Measurements from ENCODE around the gene RFX2. TPM values are rescaled to one million over a fixed set of nuclear protein-coding genes. Genes with fewer than 3 reads are reported as not detected.

Gene RFX2
- total RNA-seq, 4 donors from 2014 or later: 12.6 to 17.3 (median 15.0) TPM

DNA sequence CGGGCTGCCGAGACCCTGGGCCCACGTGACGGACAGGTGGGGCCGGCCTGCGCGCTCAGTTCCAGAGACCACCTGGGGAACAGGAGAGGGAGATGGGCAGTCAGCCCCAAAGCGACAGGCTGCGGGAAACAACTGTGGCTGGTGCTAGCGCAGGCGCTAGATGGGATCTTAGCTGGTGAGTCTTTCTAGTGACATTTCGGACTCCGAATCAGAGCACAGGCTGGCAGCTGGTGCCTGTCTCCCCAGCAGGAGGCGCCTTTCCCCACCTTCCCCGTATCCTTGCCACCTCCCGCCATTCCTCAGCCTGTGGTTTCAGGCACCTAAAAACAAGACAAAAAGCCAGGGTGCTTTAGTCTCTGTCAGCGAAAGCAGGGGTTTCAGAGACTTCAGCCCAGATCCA is 112.9 kb downstream of the RFX2 start:
- Histone ChIP-seq H3K4me3 (no peak overlapping the region), H3K4me1 (peaks cover 0 to 8% (median 0%) of the 10 kb centered on the region in 4 donors), H3K27ac (no peak overlapping the region), H3K27me3 (no peaks in the 10 kb centered on the region), H3K36me3 (peaks cover 0 to 86% (median 0%) of the 10 kb centered on the region in 3 donors), H3K9me3 (no peaks in the 10 kb centered on the region)
- 79 to 87% methylated on average over 17 of the region's 17 CpGs for WGBS, 2 donors
- no peak for TF ChIP-seq EP300 (IDR thresholded peaks at IDR 0.05)
- TF ChIP-seq, protein P1, sequence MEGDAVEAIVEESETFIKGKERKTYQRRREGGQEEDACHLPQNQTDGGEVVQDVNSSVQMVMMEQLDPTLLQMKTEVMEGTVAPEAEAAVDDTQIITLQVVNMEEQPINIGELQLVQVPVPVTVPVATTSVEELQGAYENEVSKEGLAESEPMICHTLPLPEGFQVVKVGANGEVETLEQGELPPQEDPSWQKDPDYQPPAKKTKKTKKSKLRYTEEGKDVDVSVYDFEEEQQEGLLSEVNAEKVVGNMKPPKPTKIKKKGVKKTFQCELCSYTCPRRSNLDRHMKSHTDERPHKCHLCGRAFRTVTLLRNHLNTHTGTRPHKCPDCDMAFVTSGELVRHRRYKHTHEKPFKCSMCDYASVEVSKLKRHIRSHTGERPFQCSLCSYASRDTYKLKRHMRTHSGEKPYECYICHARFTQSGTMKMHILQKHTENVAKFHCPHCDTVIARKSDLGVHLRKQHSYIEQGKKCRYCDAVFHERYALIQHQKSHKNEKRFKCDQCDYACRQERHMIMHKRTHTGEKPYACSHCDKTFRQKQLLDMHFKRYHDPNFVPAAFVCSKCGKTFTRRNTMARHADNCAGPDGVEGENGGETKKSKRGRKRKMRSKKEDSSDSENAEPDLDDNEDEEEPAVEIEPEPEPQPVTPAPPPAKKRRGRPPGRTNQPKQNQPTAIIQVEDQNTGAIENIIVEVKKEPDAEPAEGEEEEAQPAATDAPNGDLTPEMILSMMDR (IDR thresholded peaks at IDR 0.05): no peak
- TF ChIP-seq POLR2A (IDR thresholded peaks at IDR 0.05): no peak
- DNase-seq (ENCODE audit: low spot score in 2 of 2): no peak

DNA sequence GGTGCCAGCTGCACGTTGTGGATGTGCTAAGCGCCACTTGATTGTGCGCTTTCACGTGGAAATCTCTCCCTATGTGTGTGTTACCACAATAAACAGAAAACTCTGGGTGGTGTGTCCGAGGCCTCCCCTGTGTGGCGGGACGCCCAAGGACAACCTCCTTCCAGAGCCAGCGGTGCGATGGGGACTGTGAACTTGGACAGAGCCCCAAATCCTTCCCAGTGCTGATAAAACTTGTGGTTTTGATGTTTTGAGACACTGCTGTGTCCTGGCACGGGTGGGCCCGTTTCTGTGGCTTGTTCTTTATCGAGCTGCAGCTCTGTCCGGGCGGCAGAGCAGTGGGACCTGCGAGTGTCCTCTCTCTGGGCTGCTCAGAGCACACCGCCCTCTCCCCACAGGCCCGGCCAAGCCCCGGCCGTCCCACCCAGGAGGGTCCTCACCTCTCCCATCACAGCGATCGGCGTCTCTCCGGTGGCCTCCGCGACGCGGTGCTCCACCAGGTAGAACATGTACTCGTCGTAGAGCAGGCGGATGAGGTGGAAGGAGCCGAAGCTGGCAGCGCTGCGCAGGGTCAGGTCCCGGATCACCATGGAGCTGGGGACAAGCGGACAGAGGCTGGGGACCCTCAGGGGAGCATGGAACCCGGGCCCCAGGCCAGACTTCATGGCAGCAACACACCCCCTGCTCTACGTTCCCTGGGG is 113.5 kb downstream of the RFX2 start:
- no peak for DNase-seq (ENCODE audit: low spot score in 2 of 2)
- 91 to 94% methylated on average over 33 to 36 of the region's 37 CpGs for WGBS, 2 donors
- Histone ChIP-seq H3K27ac (no peak overlapping the region), H3K9me3 (no peaks in the 10 kb centered on the region), H3K4me1 (peaks cover 0 to 8% (median 0%) of the 10 kb centered on the region in 4 donors), H3K36me3 (peaks cover 0 to 85% (median 0%) of the 10 kb centered on the region in 3 donors), H3K27me3 (no peaks in the 10 kb centered on the region), H3K4me3 (no peak overlapping the region)
- TF ChIP-seq POLR2A (IDR thresholded peaks at IDR 0.05) (no peak), EP300 (IDR thresholded peaks at IDR 0.05) (no peak)
- TF ChIP-seq, protein P1 (IDR thresholded peaks at IDR 0.05): no peak

DNA sequence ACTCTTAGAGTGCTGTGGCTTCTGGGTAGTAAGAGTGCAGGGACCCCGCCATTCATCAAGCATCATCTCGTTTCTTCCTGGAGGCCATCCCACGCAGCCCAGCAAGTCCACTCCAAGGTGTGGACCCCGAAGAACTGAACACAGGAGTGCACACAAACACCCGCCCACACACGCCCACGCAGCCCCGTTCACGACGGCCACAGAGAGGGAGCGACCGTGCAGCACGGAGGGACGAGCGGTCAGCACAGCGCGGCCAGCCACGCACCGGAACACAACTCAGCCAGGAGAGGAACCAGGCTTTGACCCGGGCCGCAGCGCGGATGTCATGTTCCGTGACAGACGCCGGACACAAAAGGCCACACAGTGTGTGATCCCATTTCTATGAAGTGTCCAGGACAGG is 114.2 kb downstream of the RFX2 start:
- peaks cover 0 to 80% (median 0%) of the 10 kb centered on the region in 3 donors for H3K36me3 ChIP-seq
- H3K4me1 ChIP-seq: peaks cover 0 to 8% (median 0%) of the 10 kb centered on the region in 4 donors
- H3K27ac ChIP-seq: no peak overlapping the region
- H3K9me3 ChIP-seq: no peaks in the 10 kb centered on the region
- WGBS, 2 donors: 87 to 92% methylated on average over 19 to 26 of the region's 26 CpGs
- DNase-seq (ENCODE audit: low spot score in 2 of 2): no peak
- TF ChIP-seq EP300 (IDR thresholded peaks at IDR 0.05): no peak
- TF ChIP-seq, protein P1 (IDR thresholded peaks at IDR 0.05): no peak
- TF ChIP-seq POLR2A (IDR thresholded peaks at IDR 0.05): no peak
- no peak overlapping the region for H3K4me3 ChIP-seq
- H3K27me3 ChIP-seq: no peaks in the 10 kb centered on the region

DNA sequence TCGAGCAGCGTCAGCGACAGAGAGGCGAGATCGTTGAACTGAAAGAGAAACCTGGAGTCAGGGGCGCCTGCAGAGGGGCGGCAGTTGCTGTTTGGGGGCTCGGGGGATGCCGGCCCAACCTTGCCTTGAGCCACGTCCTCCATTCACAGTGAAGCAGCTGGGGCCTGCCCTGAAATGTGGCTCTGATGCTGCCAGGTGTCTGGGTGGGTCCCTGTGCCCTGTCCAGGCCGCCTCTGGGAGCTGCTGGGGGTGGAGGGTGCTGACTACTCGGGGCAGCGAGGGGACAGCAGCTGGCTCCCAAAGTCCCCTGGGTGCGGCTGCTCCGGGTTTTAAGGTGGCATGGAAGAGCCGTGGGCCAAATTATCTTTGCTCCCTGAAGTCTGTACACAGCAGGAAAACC is 114.7 kb downstream of the RFX2 start:
- WGBS, 2 donors: 95% methylated on average over 16 of the region's 16 CpGs

More for the DNA sequence above, 114.7 kb downstream of the RFX2 start:
- Histone ChIP-seq H3K27ac (no peak overlapping the region), H3K9me3 (no peaks in the 10 kb centered on the region), H3K4me1 (peaks cover 0 to 8% (median 0%) of the 10 kb centered on the region in 4 donors), H3K27me3 (no peaks in the 10 kb centered on the region), H3K4me3 (no peak overlapping the region), H3K36me3 (peaks cover 0 to 75% (median 0%) of the 10 kb centered on the region in 3 donors)
- TF ChIP-seq, protein P1 (IDR thresholded peaks at IDR 0.05): no peak
- TF ChIP-seq POLR2A (IDR thresholded peaks at IDR 0.05) (no peak), EP300 (IDR thresholded peaks at IDR 0.05) (no peak)
- DNase-seq (ENCODE audit: low spot score in 2 of 2): no peak
